GM18868 (cell line): ENCODE data around the gene ATP13A5.

Experiments
- ATAC-seq: cut with Tn5 transposase; IDR thresholded peaks from one replicate; pipeline ENCODE4 v1.9.1; 2021; ENCODE audit warnings: mild to moderate bottlenecking, moderate library complexity; ENCODE audit not compliant: unreplicated experiment

The ATP13A5 gene

GRCh38 chr3:193346259-193346658, 32.3 kb downstream of the ATP13A5 start:
- no peak for ATAC-seq

GRCh38 chr3:193345431-193345830, 33.1 kb downstream of the ATP13A5 start:
- ATAC-seq: no peak

GRCh38 chr3:193344486-193344885, 34.1 kb downstream of the ATP13A5 start:
- ATAC-seq: no peak

- ATAC-seq: no peak
Observed at GRCh38 chr3:193343726-193344222, 34.8 kb downstream of the ATP13A5 start.

GRCh38 chr3:193342551-193342950, 36.0 kb downstream of the ATP13A5 start:
- ATAC-seq: no peak

- no peak for ATAC-seq
Observed at GRCh38 chr3:193335031-193335430, 43.5 kb downstream of the ATP13A5 start.

- no peak for ATAC-seq
Observed at GRCh38 chr3:193333229-193333628, 45.3 kb downstream of the ATP13A5 start.

- ATAC-seq: no peak
Observed at GRCh38 chr3:193330555-193331204, 47.9 kb downstream of the ATP13A5 start.

- ATAC-seq: no peak
Observed at GRCh38 chr3:193317682-193318300, 60.8 kb downstream of the ATP13A5 start.

- no peak for ATAC-seq
Observed at GRCh38 chr3:193314161-193314560, 64.4 kb downstream of the ATP13A5 start.

GRCh38 chr3:193313061-193313958, 65.2 kb downstream of the ATP13A5 start:
- no peak for ATAC-seq

GRCh38 chr3:193310914-193311723, 67.4 kb downstream of the ATP13A5 start:
- ATAC-seq: no peak

- no peak for ATAC-seq
Observed at GRCh38 chr3:193305356-193305755, 73.2 kb downstream of the ATP13A5 start.

- no peak for ATAC-seq
Observed at GRCh38 chr3:193301433-193301832, 77.1 kb downstream of the ATP13A5 start.

- no peak for ATAC-seq
Observed at GRCh38 chr3:193297421-193297820, 81.1 kb downstream of the ATP13A5 start.

GRCh38 chr3:193295985-193296384, 82.6 kb downstream of the ATP13A5 start:
- ATAC-seq: no peak

- ATAC-seq: no peak
Observed at GRCh38 chr3:193292386-193292785, 86.2 kb downstream of the ATP13A5 start.

- ATAC-seq: no peak
Observed at GRCh38 chr3:193271101-193271840, 107.3 kb downstream of the ATP13A5 start.

GRCh38 chr3:193270451-193270850, 108.1 kb downstream of the ATP13A5 start:
- ATAC-seq: no peak
